Right forelimb (tissue), 1 donor: ENCODE measurements around the gene PLEKHA1.

ENCODE experiments used
- DNase-seq: peaks from one replicate; pipeline ENCODE4 v3.0.0-alpha.2; 2018

Gene PLEKHA1

DNA sequence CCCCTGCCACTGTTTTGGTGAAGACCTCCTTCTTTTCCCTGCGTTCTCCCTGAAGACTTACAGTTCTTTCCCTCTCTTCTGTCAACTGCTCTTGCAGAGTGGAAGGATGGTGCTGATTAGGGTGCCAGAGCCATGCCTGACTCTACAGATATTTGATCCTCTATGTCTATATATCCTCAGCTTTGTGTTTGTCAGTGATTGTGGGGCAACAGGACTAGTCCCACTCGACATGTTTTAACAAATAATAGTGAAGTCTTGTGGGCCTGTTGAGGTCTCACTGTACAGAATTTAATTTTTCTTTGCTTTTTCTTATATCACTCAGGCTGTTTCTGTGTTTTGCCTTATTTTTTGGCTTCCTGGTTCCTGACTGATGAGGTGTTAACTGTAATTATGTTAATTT lies 5.0 kb downstream of the PLEKHA1 start:
- DNase-seq = no peak

DNA sequence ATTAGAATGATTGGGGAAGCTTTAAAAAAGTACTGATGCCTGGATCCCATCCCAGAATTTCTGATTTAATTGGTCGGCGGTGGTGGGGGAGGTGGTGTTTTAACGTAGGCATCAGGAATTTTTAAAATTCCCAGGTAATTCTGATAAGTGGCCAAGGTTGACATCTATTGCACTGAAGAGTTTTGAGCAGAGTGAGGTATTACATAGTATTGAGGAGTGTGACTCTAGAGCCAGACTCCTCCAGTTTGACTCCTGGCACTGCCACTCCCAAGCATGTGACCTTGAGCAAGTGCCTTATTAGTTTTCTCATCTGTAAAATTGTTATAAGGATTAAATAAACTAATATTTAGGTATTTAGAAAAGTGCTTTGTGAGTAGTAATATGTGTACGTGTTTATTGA lies 6.2 kb downstream of the PLEKHA1 start:
- DNase-seq = no peak

DNA sequence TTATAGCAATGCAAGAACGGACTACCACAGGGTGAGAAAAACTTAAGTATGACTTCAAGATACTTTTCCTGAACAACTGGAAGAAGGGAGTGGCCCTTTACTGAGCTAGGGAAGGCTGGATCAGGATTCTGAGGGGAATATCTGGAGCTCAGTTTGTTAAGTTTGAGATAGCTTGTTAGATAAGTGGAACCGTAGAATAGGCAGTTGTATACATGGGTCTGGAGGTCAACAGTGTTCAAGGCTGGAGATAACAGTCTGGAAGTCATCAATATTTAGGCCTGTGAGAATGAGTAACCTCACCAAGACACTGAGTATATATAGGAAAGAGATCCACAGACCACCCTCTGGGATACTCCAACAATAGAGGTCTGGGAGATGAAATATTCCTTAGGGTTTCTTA lies 7.2 kb downstream of the PLEKHA1 start:
- DNase-seq = no peak

DNA sequence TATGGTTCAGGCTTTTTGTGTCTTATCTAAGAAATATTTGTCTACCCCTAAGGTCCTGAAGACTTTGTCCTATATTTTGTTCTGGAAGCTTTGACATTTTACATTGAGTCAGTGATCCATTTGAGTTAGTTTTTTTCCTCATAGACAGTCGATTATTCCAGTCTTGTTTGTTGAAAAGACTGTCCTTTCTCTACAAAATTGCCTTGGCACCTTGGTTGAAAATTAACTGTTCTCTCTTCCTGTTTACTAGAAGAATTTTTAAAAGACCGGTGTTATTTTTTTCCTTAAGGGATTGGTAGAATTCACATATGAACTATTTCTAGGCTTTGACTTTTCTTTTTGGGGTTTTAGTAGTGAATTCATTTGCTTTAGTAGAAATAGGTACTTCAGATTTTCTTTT lies 12.0 kb downstream of the PLEKHA1 start:
- no peak for DNase-seq

DNA sequence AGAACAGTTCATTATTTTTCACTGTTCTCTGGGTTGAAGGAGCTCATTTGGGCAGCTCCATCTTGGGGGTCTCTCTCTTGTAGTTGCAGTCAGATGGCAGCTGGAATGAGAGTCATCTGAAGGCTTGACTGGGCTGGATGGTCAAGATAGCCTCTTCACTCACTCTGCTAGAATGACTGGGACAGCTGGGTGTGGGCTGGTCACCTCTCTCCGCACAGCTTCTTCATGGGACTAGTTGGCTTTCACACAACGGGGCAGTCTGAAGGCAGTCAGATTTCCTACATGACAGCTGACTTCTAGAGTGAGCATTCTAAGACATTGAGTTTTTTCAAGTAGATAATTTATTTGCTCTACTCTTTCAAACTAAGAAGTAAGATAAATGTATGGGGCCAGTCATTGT lies 13.1 kb downstream of the PLEKHA1 start:
- DNase-seq = no peak

DNA sequence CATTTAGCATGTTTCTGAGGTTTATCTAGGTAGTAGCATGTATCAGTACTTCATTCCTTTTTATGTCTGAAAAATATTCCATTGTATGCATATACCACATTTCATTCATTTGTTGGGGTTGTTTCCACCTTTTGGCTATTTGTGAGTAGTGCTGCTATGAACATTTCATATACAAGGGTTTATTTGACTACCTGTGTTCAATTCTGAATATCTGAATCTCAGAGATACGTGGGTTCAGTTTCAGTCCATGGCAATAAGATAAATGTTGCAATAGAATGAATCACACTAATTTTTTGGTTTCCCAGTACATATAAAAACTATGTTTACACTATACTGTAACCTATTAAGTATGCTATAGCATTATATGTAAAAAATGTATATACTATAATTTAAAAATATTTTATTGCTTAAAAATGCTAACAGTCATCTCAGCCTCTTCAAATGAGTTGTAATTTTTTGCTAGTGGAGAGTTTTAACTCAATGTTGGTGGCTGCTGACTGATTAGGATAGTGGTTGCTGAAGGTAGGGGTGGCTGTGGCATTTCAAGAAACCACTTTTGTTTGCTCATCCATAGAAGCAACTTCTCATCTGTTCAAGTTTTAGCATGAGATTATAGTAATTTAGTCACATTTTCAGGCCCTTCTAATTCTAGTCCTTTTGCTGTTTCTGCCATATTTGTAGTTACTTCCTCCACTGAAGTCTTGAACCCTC lies 13.9 kb downstream of the PLEKHA1 start:
- DNase-seq = no peak

DNA sequence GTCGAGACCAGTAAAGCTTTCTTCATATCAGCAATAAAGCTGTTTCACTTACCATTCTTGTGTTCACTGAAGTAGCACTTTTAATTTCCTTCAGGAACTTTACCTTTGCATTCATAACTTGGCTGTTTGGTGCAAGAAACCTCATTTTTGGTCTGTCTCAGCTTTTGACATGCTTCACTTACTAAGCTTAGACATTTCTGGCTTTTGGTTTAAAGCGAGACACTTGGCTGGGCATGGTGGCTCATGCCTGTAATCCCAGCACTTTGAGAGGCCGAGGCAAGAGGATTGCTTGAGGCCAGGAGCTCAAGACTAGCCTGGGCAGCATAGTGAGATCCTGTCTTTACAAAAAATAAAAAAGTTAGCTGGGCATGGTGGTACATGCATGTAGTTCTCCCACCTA lies 15.8 kb downstream of the PLEKHA1 start:
- no peak for DNase-seq

DNA sequence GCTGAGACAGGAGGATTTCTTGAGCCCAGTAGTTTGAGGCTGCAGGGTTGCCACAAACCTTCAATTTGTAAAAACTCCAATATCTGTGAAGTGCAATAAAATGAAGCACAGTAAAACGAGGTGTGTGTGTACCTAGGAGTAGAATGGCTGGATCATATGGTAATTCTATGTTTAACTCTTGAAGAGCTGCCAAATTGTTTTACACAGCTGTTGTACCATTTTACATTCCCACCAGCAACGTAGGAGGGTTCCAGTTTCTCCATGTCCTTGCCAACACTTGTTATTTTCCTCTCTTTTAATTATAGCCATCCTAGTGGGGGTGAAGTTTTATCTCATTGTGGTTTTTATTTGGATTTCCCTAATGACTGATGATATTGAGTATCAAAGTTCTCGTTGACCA lies 16.2 kb downstream of the PLEKHA1 start:
- no peak for DNase-seq

DNA sequence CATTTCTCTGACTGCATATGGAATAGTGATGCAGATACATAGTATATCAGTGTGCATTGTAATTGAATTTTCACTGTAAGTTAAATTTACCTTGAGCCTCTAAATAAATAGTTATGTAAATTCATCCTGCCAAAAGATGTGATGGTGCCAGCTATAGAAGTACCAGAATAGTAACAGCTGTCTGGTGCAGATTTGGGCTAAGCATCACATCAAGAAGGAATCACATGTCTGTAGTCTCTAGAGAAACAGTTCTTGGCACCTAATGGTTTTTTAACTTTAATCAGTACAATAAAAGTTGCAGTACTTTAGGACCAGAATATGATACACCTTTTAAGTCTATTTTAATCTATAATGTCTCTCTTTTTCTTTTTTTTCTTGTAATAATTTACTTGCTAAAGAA lies 17.4 kb downstream of the PLEKHA1 start:
- DNase-seq = no peak

DNA sequence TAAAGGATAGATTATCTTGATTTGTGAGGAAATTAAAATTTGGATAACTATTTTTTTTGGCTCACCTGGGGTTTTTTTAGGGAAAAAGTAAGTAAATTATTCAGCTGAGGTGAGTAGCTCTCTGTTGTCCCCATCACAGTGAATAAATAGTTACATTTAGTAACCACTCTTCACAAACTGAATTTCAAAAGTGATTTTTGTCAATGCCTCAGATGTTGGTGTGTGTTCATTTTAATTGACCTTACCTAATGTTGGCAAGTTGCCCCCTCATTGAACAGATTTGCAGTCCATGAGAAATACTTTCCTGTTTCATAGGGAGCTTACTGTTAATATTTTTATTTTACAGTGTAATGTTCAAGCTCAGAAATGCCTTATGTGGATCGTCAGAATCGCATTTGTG lies 18.3 kb downstream of the PLEKHA1 start:
- DNase-seq = no peak

DNA sequence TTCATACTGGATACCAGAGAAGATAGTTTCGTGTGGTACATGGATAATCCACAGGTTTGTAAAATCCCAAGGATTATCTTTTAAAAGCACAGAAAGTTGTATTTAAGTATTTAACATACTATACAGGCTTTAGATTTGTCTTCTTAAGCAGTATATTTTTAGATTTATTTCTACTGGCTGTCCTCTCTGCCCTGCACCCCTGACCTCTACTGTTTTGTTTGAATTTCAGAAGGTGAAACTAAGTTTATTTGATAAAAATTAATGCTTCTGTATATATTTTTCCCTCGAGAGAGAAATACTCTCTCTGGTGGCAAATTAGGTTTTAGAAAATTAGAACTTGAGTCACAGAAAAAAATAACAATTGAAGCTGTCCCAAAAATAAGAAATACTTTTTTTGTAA lies 18.8 kb downstream of the PLEKHA1 start:
- DNase-seq = no peak

DNA sequence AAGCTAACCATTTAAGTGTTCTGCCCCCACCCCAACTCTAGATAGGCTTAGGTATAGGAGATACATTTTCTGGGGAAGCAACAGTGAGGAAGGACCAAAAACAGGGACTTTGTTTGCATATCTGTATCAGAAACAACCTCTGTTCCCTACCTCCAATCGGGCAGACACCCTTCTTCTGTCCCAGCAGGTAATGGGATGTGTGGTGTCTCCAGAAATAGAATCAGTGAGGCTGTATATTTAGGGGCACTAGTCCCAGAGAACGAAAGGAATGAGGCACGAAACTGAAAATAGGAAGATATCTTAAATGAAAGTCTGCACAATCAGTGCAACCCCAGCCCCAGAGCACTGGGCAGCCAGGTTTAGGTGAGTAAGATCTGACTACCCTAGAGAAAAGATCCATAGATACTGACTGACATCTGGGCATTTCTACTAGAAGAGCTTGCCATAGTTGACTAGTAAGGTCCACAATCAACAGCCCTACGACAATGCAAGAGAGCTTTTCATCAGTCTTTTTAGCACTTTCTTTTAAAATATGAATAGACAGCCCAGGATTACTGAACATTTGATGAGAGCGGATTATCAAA lies 28.1 kb downstream of the PLEKHA1 start:
- no peak for DNase-seq

DNA sequence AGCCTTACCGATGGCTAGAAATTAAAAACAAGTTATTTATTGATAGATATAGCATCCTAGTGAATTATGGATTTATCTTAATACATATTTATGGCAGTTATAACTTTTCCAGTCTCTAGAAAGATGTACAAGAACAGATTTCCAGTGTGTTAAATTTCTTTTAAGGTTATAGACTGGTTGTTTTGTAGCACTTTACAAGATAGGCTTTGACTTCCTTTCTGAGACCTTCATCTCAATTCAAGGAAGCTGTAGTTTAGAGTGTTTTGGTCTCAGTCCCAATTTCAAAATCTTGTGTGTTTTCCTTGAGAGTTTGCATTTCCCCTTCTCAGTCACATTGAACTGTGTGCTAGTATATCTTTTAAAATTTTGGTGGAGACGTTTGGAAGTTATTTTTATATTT lies 30.1 kb downstream of the PLEKHA1 start:
- no peak for DNase-seq

DNA sequence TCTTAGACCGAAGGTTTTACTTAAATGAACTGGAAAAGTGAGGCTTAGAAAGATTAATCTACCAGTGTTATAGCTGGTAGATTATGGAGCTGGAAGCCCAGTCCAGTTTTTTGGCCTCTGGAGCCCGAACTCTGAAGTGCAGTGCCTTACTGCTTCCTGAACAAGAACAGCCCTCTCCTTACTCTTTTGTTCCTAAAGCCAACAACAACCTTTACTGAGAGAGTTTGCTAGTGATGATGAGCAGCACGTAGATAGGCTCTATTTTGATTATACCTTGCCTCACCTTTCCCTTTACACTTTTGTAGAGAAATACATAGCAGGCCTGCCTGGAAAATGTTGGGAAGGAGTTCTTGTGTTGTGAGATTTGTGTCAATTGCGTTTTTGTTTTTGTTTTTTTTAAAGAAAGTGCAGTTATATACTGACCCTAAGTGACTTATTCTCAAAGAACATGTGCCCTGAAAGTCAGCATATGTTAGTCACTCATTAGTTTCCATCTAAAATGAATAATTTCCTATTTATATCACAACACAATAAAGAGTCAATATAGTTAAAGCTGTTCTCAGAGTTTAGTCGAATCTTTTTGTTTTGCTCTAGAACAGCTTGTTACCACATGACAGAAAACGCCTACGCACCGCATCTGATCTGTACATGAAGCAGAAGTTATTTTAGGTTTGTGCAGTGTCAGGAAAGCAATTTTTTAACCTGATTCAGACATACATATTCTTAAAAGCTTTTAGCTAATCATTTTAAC lies 33.0 kb downstream of the PLEKHA1 start:
- DNase-seq = no peak

DNA sequence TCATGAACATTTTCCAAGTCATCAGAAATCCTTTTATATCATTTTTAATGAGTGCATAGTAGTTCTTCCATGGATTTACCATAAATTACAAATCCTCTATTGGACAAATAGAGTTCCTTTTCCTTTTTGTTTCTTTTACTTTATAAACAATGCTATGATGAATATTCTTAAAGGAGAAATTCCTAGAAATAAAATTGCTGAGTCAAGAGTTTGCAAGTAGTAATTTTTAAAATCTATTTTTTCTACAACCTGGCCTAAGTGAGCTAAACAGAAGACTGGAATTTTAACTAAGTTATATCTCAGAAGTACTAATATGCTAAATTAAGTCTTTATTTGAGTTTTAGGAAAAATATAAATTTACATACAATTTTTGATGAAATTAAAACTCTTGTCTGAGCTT lies 38.8 kb downstream of the PLEKHA1 start:
- no peak for DNase-seq

DNA sequence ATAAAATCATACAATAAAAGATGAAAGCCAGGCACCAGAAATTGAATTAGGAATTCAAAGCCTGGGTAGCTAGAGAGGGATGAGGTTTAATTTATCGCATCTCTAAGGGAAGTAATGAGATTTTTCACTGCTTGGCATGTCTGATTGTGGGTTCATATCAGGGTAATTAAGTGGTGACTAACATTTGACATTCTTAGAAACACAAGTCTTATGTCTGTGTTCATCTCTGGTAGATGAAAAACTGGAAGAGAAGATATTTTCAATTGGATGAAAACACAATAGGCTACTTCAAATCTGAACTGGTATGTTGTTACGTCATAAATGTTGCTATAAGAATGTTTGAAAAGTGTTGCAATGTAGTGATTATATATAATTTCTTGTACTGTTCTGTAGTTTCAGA lies 43.2 kb downstream of the PLEKHA1 start:
- DNase-seq = no peak

DNA sequence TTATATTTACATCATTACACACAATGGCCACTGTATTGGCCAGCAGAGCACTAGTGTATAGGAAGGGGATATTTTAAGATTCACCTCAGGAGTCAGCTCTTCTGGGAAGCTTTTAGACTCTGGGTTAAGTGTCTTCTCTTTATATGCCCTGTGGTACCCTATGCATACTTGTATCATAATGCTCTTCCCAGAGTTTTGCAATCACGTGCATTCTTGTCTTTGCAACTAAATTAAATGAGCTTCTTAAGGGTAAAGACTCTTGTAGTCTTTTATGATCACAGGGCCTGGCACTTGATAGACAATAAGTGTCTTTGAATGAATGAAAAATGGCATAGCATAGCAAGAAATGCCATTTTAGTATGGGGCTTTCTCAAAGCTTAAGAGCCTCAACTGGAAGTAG lies 44.5 kb downstream of the PLEKHA1 start:
- DNase-seq = no peak

DNA sequence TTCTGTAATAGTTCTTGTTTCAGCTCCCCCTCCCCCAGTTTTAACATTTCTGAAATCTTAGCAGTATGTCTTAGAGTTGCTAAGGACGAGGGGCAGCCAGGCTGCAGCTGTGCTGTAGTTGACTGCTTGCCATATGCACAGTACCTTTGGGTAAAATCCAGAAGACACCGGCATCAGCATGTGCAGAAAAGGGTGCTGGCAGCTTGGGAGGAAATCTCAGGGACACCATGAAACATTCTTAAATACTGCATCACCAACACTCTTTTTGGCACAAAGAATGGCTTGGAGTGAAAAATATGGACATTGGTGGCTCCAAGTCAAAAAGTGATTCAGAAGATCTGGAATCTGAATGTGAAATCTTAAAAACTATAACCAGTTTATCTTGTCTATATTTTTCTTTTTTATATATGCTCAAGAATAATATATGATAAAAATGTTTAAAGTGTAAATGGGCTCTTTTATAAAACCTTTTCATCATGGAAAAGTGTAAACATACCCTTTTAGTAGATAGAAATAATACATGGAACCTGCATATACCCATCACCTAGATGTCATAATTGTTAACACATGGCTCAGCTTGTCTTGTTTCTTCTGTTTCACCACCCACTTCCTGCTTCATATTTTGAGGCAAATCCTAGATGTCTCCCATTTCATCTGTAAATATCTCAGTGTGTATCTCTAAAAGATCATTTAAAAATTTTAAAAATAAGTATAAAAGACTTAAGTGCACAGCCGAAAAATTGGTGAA lies 45.5 kb downstream of the PLEKHA1 start:
- no peak for DNase-seq

DNA sequence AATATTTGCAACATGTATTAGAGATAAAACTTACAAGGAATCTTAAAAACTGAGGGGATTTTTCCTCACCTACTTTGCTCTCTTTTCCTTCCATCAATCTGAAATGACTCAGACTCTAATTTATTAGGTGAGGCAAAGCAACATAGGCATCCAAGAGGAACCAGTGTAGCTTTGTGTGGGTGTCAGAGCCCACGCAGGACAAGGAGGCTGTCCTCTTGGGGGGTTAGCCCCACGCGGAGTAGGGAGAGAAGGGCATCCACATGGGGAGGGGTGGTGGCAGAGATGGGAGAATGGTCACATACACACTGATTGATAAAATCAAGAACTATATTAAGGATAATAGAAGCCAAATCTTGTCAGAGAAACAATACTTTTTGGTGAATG lies 46.1 kb downstream of the PLEKHA1 start:
- DNase-seq = no peak

DNA sequence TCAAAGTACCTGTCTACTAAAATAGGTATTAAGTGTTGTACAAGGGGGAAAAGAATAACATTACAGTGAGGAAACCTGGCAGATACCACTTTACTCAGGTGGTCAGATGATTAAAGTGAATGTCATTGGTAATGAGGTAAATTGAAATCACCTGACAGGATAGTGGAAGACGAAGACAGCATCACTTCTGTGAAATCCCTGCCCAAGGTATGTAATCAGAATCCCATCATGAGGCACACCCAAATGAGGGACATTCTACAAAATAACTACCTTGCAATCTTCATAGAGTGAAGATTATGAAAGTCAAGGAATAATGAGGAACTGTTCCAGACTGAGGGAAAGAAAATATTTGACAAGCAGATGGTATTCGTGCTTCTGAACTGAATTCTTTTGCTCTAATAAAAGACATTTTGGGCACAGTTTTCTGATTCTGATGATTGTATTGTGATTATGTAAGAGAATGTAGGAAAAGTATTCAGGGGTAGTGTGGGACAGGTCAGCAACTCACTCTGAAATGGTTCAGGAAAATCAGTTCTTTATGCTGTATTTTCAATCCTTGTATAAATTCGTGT lies 46.6 kb downstream of the PLEKHA1 start:
- DNase-seq = no peak

DNA sequence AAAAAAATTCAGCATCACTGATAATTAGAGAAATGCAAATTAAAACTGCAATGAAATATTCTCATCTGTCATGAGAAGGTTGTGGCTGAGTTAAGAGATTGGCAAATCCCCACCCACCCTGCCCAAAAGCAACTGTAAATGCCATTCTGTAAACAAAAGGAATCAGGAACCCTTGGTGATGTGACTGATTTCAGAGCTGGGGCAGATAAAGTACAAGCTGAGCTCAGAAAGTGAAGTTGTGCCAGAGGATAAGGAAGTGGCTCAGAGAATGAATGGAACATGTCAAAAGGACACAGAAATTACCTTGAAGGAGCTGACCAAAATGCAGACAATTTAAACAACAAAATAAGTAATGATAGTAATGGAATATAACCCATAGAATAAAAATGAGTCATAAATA lies 47.2 kb downstream of the PLEKHA1 start:
- DNase-seq = no peak

DNA sequence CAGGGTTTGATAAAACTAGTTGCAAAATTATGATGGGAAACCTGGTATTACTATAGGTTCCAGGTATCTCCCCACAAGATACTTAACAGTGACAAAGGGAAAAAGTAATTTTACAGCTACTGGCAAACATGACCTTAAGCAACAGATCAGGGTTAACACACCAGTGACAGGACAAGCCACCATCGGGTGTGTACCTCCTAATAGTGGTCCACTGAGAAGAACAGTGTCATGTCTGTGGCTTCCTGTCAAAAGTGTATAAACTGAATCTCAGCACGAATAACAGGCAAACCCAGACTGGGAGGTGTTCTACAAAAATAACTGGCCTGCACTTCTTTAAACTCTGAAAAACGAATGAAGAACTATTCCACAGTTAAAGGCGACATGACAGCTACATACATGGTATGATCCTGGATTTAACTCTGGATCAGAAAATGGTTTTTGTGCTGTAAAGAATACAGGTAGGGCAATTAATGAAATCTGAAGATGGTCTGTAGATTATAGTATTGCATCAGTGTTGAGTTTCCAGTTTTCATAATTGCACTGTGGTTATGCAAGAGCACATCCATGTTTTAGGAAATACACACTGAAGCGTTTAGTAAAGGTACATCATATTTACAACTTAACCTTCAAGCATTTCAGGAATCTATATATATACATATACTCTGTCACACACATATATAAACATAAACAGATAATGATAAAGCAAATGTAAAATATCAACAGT lies 47.9 kb downstream of the PLEKHA1 start:
- no peak for DNase-seq

DNA sequence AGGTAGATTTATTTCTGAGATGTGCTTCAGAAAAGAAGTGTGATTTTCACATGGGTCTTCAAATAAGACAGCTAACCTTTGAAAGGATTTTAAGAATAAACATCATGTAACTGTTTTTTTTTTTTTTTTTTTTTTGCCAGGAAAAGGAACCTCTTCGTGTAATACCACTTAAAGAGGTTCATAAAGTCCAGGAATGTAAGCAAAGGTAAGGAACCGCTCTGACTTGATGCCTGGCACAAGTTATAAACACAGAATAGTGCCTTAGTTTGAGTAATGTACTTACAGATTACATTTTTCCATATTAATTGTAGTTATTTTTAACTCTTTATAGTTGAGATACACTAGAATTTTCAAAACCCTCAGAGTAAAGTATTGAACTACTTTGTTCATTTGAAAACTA lies 49.6 kb downstream of the PLEKHA1 start:
- no peak for DNase-seq
